GM04504 (cell line): Measurements from ENCODE around the gene LEPROT.
"Not testable (repeated sequence)": the region's sequence is repeated elsewhere in the genome, so short reads cannot be mapped to it uniquely, and the experiment has no call there.

Experiments used
- DNase-seq: peaks from one replicate; pipeline ENCODE4 v3.0.0-alpha.2; 2012; ENCODE audit warnings: low read depth

Gene LEPROT, protein sequence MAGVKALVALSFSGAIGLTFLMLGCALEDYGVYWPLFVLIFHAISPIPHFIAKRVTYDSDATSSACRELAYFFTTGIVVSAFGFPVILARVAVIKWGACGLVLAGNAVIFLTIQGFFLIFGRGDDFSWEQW

DNA sequence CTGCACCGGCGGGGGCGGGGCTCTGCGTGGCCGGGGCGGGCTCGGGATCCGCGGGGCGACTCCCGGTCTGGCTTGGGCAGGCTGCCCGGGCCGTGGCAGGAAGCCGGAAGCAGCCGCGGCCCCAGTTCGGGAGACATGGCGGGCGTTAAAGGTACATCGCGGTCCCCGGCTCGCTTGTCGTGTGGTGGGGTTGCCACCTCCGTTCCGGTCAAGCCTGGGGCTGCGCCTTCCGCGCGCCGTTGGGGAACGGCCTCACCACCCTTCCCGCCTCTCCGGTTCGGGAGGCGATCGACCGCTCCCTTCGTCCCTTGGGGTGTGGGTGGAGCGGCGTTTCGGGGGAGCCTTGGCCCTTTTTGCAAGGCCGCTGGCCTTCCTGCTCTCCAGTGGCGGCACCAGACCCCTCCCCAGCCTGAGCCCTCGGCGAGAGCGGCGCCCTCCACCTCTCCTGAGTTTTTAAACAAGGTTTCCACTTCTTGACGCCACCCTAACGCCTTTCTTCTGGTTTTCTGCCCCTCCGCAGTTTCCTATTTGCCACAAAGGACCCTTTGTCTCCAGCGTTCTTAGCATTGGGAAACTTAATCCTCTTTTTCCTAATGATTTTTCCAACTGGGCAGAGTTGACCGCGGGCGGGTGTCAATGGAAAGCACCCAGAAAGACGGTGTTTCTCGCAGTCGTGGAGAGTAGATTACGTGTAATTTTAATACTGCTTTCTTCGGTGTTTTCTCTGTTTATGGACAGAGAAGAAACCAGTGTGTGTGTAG is at the start of gene LEPROT, which contains the start of gene LEPR:
TSS of gene LEPROT (plus strand) at position 79 of the 761 bp plus-strand sequence. CDS start at position 136, 57 bp downstream.
TSS of gene LEPR (plus strand) at position 79 of the 761 bp plus-strand sequence. CDS start 144,898 bp downstream, outside the sequence.
- no peak for DNase-seq

DNA sequence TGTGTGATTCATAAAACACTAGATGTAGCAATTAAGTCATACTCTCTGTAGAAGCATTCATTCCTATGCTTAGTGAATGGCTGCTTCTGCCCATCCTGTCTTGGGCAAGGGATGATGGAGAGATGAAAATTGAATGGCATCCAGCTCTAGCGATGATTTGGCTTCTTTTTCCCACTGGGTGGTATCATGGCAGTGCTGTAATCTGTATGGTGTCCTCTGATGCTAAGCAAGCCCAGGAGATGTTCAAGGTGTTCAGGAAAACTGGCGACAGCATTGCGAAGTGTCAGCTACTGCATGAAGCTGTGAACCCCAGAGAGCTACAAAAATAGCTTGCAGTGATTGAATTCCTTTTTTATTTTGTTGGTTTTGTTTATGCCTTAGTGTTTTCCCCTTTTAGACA is 48.9 kb upstream of the LEPROT start:
- no peak for DNase-seq

DNA sequence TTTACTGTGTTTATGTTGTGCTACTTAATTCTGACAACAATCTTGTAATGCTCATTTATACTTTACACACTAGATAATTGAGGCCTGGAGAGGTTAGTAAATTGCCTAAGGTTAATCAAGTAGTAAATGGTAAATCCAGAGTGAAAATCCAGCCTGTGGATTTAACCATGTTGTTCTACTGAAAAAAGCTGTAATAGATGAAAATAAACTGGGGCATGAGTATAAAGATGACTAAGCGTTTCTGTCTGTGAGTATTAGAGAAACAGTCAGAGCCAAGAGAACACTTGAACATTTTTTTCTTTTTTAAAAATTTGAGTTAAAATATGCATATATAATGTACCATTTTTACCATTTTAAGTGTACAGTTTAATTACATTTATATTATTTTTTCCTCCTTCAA is 47.9 kb upstream of the LEPROT start:
- DNase-seq, result peak; percentile 6

DNA sequence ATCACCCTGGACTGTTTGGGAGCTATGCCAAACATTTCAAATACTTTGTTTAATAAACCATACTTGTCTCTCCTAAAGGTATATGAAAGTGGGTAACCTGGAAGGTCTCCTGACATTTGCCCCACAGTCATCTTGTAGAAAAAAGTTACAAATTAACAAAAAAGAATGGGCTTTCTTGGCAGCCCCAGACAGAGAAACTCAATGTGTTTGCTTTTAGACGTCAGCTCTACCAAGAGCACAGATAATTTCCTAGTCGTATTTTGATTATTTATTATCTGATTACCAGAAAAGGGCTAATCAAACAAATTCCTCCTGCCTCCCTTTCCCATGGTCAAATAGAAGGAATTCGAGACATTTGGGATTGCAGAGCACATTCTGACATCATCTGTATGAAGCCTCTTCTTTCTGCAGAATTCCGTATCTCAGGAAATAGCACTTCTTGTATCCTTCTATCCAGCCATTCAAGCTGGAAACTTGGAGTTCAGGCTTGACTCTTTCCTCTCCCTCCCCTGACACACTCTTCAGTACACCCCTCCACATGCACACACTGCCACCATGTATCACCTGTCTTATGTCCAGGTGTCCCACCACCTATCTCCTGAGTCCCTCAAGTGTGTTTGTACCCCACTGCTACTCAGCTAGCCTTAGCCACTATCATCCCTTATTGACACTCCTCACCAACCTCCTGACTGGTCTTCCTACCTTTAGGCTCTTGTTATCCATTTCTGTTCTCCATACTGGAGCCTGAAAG is 42.8 kb upstream of the LEPROT start:
- DNase-seq, result no peak

DNA sequence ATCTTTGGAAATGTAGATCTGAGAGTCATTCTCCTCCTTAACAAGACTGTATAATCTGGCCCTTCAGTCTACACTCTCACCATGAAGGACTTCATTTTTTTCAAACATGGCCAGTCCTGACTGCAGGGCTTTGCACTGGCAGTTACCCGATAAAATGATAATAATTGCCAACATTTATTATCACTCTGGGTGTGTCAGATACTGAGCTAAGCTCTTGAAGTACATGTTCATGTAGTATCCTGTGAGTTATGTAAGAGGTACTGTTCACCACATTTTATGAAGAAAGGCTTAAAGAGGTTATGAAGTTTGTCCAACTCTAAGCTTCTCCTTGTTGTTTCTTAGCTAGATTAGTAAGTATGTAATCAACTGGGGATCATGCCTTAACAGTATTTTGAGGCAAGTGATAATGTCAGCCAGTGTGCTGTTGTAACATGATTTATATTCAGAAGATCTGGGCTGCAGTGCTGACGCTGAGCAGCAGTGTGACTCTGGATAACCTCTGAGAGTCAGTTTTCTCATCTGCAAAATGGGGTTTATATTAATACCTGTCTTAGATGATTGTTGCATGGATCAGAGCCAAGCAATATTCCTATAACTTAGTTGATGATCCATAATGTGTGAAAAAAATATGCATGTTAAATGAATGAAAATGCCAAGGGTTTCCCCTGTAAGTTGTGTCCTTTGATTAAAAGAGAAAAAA is 42.1 kb upstream of the LEPROT start:
- DNase-seq, result no peak

DNA sequence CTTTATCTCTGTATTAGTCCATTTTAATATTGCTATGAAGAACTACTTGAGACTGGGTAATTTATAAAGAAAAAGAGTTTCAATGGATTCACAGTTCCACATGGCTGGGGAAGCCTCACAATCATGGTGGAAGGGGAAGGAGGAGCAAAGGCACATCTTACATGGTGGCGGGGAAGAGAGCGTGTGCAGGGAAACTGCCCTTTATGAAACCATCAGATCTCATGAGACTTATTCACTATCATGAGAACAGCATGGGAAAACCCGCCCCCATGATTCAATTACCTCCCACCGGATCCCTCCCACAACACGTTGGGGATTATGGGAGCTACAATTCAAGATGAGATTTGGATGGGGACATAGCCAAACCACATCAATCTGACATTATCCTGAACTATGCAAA is 36.0 kb upstream of the LEPROT start:
- DNase-seq, result not testable (repeated sequence)

DNA sequence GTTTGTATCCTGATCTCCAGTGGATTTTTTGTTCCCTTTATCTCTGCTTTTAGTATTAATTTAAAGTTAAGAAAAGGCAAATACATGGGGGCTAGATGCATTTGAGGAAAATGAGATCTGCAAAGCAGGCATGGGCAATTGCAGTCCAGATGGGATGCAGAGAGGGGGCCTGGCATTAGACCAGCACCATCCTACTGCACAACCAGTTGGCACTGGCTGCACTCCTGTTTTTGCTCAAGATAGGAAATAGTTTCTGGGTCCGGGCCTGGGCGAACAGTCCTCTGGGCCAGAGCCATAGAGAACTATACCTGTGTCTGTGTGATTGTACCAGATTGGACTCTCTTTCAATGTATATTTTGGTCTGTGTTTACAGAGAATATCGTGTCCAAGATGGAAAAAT is 34.0 kb upstream of the LEPROT start:
- no peak for DNase-seq

DNA sequence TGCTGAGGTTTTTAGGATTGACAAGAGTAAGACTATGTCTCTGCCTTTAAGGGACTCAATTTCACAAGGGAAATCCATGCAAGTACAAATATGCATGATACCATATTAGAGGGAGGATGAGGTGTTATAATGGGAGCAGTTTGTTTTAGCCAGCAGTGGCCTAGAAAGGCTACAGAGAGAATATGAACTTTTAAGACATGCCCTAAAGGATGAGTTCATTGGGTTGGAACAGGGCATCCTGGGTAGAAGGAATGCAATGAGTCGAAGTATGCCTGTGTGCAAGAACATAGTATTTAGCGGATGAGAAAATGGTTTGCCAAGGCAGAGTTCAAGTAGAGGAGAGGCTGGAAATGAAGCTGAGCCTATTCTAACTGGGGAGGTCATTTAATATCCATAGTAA is 32.6 kb upstream of the LEPROT start:
- DNase-seq, result no peak

DNA sequence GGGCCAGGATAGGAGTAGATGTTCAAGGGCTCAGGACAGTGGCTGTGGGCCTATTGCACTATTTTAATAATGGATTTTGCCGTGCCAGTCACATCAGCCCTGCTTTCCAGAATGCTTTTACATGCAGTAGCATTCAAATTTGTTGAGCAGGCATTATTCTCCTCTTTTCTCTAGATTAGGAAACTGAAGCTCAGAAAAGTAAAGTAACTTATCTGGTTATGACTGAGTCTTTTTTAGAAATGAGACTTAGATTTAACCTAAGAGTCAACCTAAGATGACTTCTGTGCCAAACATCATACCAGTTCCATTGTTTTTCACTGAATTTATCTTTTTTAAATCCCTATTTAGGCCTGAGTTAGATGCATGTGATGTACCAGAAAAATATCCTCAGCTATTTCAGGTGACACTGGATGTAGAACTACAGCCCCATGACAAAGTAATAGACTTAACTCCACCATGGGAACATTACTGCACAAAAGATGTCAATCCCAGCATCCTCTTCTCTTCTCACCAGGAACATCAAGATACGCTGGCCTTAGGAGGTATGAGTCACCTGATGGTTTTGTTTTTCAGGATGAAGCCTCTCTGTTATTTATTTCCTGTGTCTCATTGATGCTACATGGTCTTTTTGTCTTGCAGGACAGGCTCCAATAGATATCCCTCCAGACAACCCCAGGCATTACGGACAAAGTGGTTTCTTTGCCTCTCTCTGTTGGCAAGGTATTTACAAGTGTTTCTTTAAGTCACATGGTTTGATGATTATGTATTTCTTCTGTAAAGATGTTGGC is 31.4 kb upstream of the LEPROT start:
- no peak for DNase-seq

DNA sequence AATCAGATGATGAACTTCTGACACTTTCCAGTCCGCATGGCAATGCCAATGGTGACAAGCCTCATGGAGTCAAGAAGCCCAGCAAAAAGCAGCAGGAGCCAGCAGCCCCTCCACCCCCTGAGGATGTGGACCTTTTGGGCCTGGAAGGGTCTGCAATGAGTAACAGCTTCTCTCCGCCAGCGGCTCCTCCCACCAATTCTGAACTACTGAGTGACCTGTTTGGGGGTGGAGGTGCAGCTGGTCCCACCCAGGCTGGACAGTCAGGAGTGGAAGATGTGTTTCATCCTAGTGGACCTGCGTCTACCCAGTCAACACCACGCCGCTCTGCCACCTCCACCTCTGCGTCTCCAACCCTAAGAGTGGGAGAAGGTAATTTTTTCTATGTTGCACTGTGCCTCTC is 28.0 kb upstream of the LEPROT start:
- DNase-seq, result no peak

DNA sequence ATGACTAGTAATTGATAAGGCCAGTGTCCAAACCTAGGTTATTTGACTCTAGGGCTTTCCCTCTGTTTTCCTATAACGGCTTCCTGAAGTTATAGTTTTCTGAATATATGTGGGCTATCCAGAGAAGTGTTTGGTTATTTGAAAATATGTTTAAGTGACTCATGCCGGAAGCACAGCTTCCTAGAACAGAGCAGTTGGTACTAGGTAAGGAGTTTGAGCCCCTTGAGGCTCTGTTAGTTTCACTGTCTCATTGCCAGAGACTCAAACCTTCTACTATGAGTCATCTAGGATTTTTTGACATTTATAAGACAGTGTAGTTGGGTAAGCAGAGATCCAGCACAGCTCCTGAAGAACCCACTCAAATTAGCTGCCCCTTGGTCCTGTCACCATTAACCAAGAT is 27.1 kb upstream of the LEPROT start:
- peak; percentile 9 for DNase-seq

DNA sequence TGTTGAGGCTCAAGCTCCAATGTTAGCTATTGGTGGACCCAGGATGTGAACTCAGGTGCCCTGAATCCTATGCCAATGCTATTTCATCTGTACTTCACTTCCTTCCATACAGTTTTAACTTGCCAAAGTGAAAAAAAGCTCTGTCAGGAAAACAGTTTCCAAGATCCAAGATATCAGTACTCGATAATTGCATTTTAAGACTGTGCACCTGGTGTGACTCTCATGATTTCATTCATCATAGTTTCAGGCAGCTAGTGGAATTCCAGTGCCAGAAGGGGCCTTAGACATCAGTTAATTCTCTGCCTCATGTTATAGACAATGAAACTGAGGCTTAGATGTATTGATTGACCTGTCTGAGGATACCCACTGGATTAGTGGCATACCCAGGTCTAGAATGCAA is 26.5 kb upstream of the LEPROT start:
- no peak for DNase-seq

DNA sequence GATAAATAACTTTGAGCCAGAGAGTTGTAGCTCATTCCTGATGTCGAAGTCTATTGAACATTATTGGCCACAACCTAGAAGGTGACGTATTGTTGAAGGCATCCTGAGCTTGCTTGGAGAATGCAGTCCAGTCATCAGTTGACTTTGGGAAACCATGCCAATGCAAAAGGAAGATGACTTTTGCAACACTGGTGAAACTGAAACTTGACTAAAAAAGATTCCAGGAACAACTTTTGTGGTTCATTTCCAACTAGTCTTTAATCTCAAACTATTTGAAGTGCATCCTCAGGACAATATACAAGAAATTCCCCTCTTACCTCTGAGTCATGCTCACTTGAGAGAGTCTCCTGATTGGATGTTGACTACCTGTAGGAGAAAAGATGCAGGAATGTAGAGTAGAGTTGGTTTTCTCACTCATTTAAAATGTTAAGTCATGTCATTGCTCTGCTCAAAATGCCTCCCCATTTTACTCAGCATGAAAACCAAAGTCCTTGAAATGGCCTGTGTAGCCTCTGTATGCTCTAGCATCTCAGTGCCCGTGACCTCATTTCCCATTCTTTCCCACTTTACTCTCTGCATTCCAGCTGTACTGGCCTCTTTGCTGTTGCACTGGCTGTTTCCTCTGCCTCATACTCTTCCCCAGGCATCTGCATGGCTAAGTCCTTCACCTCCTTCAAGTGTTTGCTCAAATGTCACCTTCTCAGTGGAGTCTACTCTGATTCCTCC is 24.4 kb upstream of the LEPROT start:
- DNase-seq, result peak; percentile 39

DNA sequence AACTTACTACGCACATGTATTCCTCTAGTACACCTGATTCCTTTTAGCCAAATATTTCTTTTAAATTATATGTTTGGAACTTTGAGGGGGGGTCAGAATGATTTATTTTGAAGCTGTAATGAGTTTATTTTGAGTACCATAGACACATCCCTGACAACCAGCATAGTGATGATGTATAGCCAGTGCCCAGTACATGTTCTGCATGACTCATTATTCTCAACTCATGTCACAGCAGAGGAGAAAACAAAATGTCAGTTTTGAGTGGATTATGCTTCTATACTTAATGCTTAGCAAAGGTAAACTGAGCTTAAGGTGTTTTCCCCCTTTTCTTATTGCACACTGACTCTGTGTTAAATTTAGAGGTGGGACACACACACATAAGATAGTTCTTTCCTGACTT is 22.4 kb upstream of the LEPROT start:
- no peak for DNase-seq

DNA sequence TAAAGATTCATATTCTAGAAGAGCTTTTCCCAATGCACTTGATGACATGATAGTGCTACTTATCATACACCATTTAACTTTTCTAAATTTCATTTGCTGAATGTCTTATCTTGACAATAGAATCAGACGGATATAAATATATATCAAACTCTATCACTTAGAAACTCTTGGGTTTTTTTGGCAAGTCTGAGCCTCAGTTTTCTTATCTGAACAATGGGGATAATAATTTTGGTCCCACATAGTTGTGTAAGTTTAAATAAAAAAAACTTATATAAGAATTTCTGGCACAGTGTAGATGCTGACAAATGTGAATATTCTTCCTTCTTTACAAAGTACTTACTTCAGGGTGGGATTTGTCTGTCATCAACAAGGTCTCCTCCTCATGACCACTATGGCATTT is 21.5 kb upstream of the LEPROT start:
- no peak for DNase-seq

DNA sequence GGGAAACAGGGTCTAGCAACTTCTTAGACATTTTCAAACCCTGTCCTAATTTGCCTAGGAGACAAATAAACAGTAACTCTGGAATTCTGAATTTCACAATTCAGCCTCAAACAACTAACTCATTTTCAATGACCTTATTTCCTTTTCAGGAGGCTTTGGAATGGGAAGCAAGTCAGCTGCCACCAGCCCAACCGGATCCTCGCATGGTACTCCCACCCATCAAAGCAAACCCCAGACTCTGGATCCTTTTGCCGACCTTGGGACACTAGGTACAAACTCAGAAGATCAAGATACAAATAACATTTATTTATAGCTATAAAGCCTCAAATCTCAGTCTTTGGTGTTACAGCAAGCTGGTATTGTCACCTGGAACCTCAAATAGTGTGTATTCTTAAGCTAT is 18.9 kb upstream of the LEPROT start:
- no peak for DNase-seq

DNA sequence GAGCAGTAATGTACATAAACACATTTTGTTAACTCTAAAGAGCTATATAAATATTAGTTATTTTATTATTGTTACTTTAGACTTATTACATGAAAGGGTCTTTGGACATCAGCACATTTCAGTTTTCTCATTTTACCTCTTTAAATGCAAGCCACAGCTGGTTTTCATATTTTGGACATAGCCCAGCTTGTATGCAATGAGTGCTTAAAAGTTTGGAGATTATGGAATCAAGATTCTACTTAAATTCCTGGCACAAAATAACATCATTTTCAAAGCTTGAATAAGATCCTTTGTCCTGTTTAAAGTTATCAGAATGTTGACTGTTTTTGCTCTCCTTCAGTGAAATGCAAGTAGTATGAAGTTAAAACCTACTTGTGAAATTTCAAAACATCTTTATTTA is 15.5 kb upstream of the LEPROT start:
- no peak for DNase-seq

DNA sequence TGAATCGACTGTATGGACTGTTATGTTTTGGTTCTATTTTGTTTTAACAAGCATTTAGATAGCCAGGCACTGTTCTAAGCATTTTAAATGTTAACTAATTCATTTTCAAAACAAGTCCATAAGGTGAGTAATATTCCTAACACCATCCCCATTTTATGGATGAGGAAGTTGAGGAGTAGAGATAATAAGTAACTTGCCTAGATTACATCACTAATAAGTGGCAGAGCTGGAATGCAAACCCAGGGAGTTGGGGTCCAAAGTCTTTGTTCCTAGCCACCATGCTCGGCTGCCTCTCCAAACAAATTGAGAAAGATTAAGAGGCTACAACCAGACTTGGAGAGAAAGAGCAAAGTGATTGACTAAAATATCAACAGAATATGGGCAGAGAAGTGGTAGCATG is 12.6 kb upstream of the LEPROT start:
- DNase-seq, result no peak

DNA sequence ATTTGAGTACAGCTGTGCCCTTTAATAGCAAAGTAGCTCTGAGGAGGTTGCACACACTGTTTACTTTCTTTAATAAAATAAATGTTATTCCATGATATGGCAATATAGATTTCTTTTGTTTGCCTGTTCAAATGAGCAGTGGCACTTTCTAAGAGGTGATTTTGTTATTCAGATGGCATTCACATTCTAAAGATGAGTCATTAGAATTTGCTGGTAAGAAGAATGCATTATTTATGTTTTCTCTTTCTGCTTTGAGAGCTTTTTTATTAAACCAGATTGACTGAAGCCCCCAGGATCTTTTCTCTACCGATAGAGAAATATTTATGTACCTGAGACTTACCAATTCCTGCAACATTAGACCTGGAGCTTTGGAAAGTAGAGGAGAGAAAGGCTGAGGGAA is 11.2 kb upstream of the LEPROT start:
- DNase-seq, result no peak

DNA sequence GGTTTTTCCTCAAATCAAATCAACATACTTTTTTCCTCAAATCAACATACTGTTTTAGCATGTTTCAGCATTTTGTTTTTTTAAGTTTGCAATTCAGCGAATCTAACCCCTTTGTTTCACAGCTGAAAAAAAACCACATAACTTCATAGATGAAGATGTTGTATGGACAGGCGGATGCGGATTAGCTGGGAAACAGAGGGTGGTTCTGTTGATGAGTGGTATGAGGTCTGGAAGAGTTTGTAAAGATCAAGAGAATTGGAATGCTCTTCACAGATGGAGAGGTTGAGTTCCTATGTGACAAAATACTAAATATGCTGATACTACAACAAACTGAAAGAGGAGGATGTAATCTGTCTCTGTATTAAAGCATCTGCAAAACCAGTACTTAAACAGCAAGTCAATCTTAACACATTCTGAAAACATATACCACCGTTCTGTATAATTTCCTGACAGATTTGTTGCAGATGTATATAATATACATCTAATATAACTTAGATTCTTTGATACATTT is 10.6 kb upstream of the LEPROT start:
- no peak for DNase-seq
